SK-N-MC (cell line): ENCODE data around the gene PBX1.
"Not testable (repeated sequence)": the region's sequence is repeated elsewhere in the genome, so short reads cannot be mapped to it uniquely, and the experiment has no call there.

Source experiments
- DNase-seq: peaks from one replicate; pipeline ENCODE4 v3.0.0-alpha.2; 2011; ENCODE audit warnings: low read depth, low spot score
- H3K27ac ChIP-seq: fragments of 200-600 bp; sonication (generic); 2 replicates; pipeline ENCODE4 v1.5.1; 2016; ENCODE audit warnings: mixed run types
- H3K36me3 ChIP-seq: fragments of 200-600 bp; sonication (generic); 2 replicates; pipeline ENCODE4 v1.6.1; 2017; ENCODE audit warnings: antibody characterized with exemption, low read length, mixed read lengths; ENCODE audit not compliant: insufficient read depth
- H3K4me3 ChIP-seq: fragments of 200-600 bp; sonication (generic); 2 replicates; pipeline ENCODE4 v1.5.1; 2016
- H3K9ac ChIP-seq: fragments of 200-600 bp; sonication (generic); 2 replicates; pipeline ENCODE4 v1.8.0; 2017; ENCODE audit warnings: mixed run types, mixed read lengths; ENCODE audit not compliant: insufficient read length
- H3K9me3 ChIP-seq: fragments of 200-600 bp; sonication (generic); 2 replicates; pipeline ENCODE4 v1.6.1; 2017; ENCODE audit warnings: low read depth, mild to moderate bottlenecking, antibody characterized with exemption, low read length, moderate library complexity, mixed read lengths
- EZH2 ChIP-seq: fragments of 200-600 bp; sonication (generic); IDR thresholded peaks from one replicate; pipeline ENCODE4 v1.6.1; 2017; ENCODE audit warnings: antibody characterized with exemption
- FOXP2 ChIP-seq: optimal IDR thresholded peaks from 2 replicates; pipeline ENCODE3; 2011; ENCODE audit warnings: mild to moderate bottlenecking, moderate library complexity; ENCODE audit not compliant: insufficient read depth; ENCODE audit errors: extremely low read length, control extremely low read depth
- POLR2AphosphoS5 ChIP-seq: IDR thresholded peaks from 2 replicates; pipeline ENCODE4 v1.6.1; 2012; ENCODE audit warnings: mild to moderate bottlenecking, low read depth, low read length, borderline replicate concordance

Gene PBX1

DNA sequence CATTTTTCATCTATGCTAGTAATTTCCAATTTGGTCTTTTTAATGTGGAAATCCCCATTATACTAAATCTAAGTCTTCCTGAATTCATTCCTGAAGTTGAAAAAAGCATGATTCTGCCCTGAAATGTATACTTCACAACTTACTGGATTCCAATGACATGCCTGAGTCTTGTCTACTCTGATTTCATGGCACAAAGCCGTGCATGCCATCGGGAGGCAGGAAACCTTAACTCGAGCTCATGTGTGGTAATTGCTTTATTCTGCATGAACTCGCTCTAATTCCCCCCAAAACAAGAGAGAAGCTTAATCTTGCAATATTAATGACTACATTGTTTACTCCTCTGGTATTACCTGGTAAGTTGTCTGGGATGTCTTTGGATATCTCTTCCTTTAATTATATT, 39.6 kb upstream of the PBX1 start:
- Histone ChIP-seq H3K27ac (no peak overlapping the region), H3K9ac (no peak overlapping the region), H3K9me3 (no peaks in the 10 kb centered on the region), H3K36me3 (no peaks in the 10 kb centered on the region), H3K4me3 (no peak overlapping the region)
- DNase-seq: no peak
- TF ChIP-seq POLR2AphosphoS5 (no peak), FOXP2 (no peak), EZH2 (no peak)

GRCh38 chr1:164524810-164525209, 34.2 kb upstream of the PBX1 start:
- no peak overlapping the region for H3K27ac ChIP-seq
- H3K9ac ChIP-seq: no peak overlapping the region
- no peak overlapping the region for H3K4me3 ChIP-seq
- TF ChIP-seq EZH2 (no peak), POLR2AphosphoS5 (no peak), FOXP2 (no peak)
- H3K9me3 ChIP-seq: peaks cover 3% of the 10 kb centered on the region; the same call in 1 of the 2 replicates
- DNase-seq: no peak
- H3K36me3 ChIP-seq: no peaks in the 10 kb centered on the region

- DNase-seq: no peak
- Histone ChIP-seq H3K36me3 (no peaks in the 10 kb centered on the region), H3K27ac (no peak overlapping the region), H3K9me3 (no peaks in the 10 kb centered on the region), H3K4me3 (no peak overlapping the region), H3K9ac (no peak overlapping the region)
- no peak for TF ChIP-seq EZH2
- TF ChIP-seq POLR2AphosphoS5: no peak
- TF ChIP-seq FOXP2: no peak
Observed at GRCh38 chr1:164534863-164535610, 23.9 kb upstream of the PBX1 start.

- not testable (repeated sequence) for H3K9me3 ChIP-seq, H3K4me3 ChIP-seq, H3K27ac ChIP-seq, H3K36me3 ChIP-seq, DNase-seq, H3K9ac ChIP-seq
Observed at GRCh38 chr1:164552463-164552988, 6.5 kb upstream of the PBX1 start.

DNA sequence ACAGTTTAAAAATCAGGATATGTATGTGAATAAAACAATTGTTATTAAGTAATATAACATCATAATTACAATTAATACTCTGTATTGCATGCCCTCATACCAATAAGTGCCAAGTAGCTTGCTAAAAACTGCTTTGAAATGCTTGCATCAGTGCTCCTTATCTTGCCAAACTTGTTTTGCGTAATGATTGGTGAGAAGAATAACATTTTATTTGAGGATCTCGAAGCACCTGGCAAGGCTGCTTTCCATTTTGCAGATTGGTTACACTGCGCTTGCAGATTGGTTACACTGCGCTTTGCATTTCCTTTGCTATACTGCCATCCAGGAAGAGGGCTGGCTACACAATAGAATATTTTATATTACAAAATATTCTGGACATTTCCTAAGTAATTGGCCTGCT, 1.7 kb upstream of the PBX1 start:
- H3K9me3 ChIP-seq: no peaks in the 10 kb centered on the region
- no peaks in the 10 kb centered on the region for H3K36me3 ChIP-seq
- no peak for DNase-seq
- no peak overlapping the region for H3K4me3 ChIP-seq
- H3K27ac ChIP-seq: peak overlapping the region; percentile 90; the same call in 1 of the 2 replicates
- no peak overlapping the region for H3K9ac ChIP-seq
- TF ChIP-seq POLR2AphosphoS5 (no peak), FOXP2 (no peak), EZH2 (no peak)

DNA sequence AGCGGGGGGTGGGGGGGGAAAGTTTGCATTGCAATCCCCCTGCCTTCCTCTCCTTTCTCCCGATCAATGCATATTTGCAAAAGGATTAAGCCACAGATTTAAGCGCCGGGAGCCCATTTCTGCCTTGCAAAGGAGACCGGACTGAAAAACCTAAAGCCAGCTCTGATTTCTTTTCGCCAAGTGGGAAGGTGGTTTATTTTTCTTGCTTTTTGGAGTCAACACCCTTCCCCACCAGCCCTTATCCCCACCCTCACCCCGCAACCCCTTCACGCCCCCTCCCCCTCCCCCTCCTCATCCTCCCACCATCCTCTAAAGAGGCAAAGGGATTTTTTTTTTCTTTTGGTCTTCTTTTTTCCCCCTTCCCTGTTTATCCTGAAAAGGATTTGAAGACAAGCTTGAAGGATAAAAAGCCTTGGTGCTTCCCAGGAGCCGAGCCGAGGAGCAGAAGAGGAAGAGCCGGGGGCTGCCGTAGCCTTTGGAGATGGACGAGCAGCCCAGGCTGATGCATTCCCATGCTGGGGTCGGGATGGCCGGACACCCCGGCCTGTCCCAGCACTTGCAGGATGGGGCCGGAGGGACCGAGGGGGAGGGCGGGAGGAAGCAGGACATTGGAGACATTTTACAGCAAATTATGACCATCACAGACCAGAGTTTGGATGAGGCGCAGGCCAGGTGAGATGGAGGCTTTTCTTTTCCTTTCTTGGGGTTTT, 513 bp downstream of the PBX1 start:
- Histone ChIP-seq H3K27ac (peak overlapping the region; percentile 87), H3K9ac (peak overlapping the region; percentile 91), H3K9me3 (no peaks in the 10 kb centered on the region), H3K36me3 (no peaks in the 10 kb centered on the region), H3K4me3 (peak overlapping the region; percentile 93)
- TF ChIP-seq FOXP2: no peak
- no peak for TF ChIP-seq POLR2AphosphoS5
- no peak for TF ChIP-seq EZH2
- no peak for DNase-seq

GRCh38 chr1:164560121-164560541, 1.1 kb downstream of the PBX1 start:
- no peak for DNase-seq

DNA sequence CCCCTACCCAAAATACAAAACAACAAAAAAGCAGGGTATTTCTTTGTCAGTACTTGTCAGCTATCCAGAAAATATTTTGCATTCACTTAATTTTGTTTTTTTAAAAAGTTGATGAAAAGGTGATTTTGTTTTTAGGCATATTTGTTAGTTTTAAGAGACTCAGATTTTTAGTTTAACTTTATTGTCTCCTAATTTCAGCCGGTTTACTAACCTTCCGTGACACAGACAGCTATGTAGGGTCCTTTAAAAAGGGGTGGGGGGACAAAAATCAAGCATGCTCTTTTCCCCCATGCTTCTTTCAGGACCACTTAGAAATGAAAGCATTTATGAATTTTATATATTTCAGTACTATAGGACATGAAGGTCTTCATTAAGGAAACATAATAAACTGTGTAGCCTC, 1.6 kb downstream of the PBX1 start:
- H3K27ac ChIP-seq: peak overlapping the region; percentile 87
- no peaks in the 10 kb centered on the region for H3K36me3 ChIP-seq
- TF ChIP-seq FOXP2 (no peak), POLR2AphosphoS5 (no peak), EZH2 (no peak)
- peak overlapping the region; percentile 93 for H3K4me3 ChIP-seq
- DNase-seq: no peak
- H3K9ac ChIP-seq: peak overlapping the region; percentile 91
- H3K9me3 ChIP-seq: no peaks in the 10 kb centered on the region

More at GRCh38 chr1:164560121-164560541, 1.1 kb downstream of the PBX1 start:
- Histone ChIP-seq H3K27ac (peak overlapping the region; percentile 87), H3K9ac (peak overlapping the region; percentile 91), H3K36me3 (no peaks in the 10 kb centered on the region), H3K4me3 (peak overlapping the region; percentile 93), H3K9me3 (no peaks in the 10 kb centered on the region)
- TF ChIP-seq EZH2: no peak
- TF ChIP-seq FOXP2: no peak
- TF ChIP-seq POLR2AphosphoS5: no peak

DNA sequence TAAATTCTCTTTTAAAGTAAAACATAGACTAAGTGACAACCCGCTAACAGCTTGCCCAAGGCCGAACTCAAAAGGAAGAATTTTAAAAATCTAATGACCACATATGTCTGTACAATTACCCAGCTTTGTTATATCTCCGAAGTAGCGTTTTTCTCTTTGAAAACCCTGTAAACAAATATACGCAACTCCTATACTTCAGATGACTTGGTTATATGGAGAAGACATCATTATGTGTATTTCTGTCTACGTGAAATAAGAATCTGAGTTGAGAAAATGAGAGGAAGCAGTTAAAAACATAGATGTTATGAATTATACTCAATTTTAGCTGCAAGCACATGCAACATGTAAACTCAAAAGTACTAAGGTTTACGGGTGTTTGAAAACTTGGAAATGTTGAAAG, 2.0 kb downstream of the PBX1 start:
- Histone ChIP-seq H3K27ac (peak overlapping the region; percentile 87), H3K9ac (peak overlapping the region; percentile 91)
- no peak for DNase-seq

More for the DNA sequence above, 2.0 kb downstream of the PBX1 start:
- TF ChIP-seq EZH2: no peak
- no peak for TF ChIP-seq FOXP2
- TF ChIP-seq POLR2AphosphoS5: no peak
- Histone ChIP-seq H3K4me3 (peak overlapping the region; percentile 93), H3K36me3 (no peaks in the 10 kb centered on the region), H3K9me3 (no peaks in the 10 kb centered on the region)
